HG02623 (cell line): ENCODE results near the gene DIPK1A.

Experiments used
- ATAC-seq: cut with Tn5 transposase; IDR thresholded peaks from one replicate; pipeline ENCODE4 v1.9.1; 2021; ENCODE audit warnings: moderate library complexity; ENCODE audit not compliant: unreplicated experiment

DIPK1A gene

DNA sequence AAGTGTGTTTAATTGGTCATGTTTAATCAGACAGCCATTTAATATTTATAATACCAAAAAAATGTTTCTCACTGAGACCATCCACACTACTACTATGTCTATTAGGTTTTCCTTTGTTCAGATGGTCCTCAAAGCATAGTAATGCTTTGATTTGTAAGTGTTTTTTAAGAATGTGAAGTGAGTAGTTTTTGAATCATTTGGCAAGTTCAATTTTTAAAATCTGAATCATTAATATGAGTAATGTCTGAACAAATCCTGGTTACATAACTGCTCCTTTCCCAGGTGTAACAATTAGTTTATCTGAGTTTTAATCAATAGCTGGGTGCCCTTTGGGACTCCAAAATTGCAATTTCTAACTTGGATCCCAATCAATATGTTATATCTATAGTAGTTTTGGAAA is 152.9 kb downstream of the DIPK1A start:
- no peak for ATAC-seq

DNA sequence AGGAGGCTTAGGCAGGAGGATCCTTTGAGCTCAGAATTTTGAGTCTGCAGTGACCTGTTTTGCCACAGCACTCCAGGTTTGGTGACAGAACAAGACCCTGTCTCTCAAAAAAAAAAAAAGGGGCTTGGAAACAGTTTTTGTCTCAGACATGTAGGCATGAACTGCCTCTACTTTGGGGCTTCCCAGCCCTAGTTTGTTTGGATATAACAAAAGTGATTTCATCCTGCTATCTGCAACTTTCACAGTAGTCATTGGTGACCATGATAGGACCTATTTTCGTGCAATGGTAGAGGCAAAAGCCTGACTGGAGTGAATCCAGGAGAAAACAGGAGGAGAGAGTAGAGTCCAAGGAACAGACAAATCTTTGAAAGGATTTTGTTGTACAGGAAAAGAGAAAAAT is 156.0 kb downstream of the DIPK1A start:
- no peak for ATAC-seq

DNA sequence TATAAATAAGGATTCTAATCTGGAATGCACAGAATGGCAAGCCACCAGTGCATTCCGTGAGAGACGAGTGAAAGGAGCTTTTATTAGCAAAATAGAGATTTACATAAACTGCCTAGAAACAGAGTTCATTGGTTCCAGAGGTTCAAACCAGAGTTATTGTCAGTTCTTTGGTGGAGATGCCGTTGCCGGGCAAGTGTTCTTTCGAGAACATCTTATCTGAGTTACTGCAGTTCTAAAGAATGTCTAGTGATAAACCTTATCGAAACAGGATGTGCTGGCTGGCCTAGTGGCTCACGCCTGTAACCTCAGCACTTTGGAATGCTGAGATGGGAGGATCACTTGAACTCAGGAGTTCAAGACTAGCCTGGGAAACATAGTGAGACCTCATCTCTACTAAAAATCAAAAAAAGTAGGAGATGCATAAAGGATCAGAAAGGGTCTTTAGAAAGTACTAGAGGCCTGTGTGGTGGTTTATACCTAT is 156.5 kb downstream of the DIPK1A start:
- ATAC-seq: no peak

DNA sequence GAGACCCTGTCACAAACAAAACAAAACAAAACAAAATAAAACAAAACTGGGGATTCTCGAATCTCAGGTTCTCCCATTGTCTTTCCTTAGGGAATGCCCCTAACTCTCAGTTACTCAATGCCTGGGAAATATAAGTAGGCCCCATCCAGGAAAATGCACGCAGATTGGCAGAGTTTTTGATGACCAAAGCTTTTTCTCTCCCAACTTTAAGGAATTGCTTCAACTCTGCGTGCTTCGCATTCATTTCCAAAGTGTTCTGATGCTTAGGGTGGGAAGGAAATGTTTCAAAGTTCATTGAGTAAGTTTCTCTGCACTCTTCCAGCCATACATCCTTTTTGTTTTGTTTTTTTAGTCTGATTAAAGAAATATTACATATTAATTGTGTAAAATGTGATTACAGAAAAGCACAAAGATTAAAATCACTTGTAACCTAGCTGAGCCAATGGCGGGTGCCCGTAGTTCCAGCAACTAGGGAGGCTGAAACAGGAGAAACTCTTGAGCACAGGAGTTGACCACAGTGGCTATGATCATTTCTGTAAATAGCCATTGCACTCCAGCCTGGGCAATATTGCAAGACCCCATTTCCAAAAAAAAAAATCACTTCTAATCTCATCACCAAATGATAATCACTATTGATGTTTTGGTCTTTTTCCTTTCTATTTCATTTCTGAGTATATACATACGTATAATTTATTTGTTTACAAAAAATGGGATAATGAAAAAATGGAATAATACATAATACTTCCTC is 157.9 kb downstream of the DIPK1A start:
- no peak for ATAC-seq

DNA sequence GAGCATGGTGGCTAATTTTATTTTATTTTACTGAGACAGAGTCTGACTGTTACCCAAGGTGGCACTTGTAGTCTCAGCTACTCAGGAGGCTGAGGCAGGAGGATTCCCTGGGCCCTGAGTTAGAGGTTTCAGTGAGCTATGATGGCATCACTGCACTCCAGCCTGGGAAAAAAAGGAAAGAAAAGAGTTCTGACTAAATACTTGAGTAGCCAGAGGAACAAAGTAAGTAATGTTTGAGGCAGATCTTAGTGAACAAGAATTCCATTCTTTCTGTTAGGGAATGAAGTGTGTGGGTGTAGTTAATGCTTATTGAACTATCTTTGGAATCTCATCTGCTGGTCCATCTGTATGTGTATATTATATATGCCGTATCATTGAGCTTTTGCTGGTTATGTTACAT is 163.3 kb downstream of the DIPK1A start:
- no peak for ATAC-seq

DNA sequence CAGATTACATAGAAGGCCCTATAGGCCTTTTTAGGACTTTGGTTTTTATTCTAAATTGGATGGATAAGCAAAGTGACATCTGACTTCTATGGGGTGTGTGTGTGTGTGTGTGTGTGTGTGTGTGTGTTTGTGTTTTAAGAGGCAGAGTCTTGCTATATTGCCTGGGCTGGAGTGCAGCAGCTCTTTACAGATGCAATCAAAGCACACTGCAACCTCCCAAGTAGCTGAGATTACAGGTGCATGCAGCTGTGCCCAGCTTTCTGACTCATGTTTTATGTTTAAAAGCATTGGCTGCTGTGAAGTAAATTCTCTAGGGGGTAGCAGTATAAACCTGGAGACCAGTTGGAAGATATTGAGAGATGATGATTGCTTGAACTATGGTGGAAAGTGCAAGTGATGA is 164.0 kb downstream of the DIPK1A start:
- ATAC-seq: no peak

DNA sequence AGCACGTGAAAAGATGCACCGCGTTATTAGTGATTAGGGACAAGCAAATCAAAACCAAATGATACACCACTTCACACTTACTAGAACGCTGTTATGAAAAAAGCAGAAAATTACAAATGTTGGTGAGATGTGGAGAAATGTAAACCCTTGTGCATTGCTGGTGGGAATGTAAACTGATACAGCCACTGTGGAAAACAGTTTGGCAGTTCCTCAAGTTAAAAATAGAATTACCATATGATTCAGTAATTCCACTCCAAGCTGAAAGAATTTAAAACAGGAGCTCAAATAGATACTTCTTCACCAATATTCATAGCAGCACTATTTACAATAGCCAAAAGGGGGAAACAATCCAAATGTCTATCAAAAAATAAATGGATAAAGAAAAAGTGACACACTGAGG is 166.1 kb downstream of the DIPK1A start:
- no peak for ATAC-seq

DNA sequence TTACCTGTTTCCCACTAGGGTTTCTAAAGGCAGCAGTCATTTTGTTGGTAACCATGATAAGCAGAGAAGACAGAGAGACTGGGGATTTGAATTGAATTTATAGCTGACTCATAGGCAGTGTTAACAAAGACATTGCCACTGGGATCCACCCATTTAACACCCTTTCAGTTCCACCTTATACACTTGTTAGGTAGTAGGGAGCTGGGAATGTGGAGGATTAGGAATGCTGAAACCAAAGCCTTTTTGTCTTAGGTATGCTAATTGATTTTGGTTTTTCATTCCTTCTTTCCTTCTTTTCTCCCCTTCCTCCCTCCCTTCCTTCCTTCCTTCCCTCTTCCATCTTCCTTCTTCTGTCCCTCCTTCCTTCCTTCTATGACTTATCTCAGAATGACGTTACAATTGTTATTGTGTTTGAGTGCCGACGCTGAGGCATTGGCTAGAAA is 168.9 kb downstream of the DIPK1A start:
- no peak for ATAC-seq
